Neural cell (in vitro differentiated cells): Measurements from ENCODE around the gene NBEA. TPM values are rescaled to one million over a fixed set of nuclear protein-coding genes. Genes with fewer than 3 reads are reported as not detected.

Experiments used
- H2AFZ ChIP-seq: fragments of 200-600, 300-800 bp; sonication (generic), shearing (Covaris generic); 2 replicates; pipeline ENCODE4 v1.6.0; 2014; ENCODE audit warnings: low read depth, mild to moderate bottlenecking, antibody characterized with exemption, low read length, moderate library complexity
- H3F3A ChIP-seq: fragments of 200-600 bp; shearing (Covaris generic); 2 replicates; pipeline ENCODE4 v1.6.1; 2016; ENCODE audit warnings: mild to moderate bottlenecking, moderate library complexity, mixed read lengths, antibody characterized with exemption, low read length; ENCODE audit not compliant: insufficient read depth, poor library complexity, severe bottlenecking
- H3K27ac ChIP-seq: fragments of 200-600, 300-800 bp; sonication (generic), shearing (Covaris generic); 2 replicates; pipeline ENCODE4 v1.5.1; 2014; ENCODE audit warnings: mild to moderate bottlenecking, low read length, moderate library complexity
- H3K27me3 ChIP-seq: fragments of 300-800, 200-600 bp; sonication (generic), shearing (Covaris generic); 2 replicates; pipeline ENCODE4 v1.6.0; 2014; ENCODE audit warnings: mild to moderate bottlenecking, low read depth, low read length, moderate library complexity; ENCODE audit not compliant: insufficient read depth
- H3K36me3 ChIP-seq: fragments of 300-800, 200-600 bp; sonication (generic), shearing (Covaris generic); 2 replicates; pipeline ENCODE4 v1.5.1; 2014; ENCODE audit warnings: mild to moderate bottlenecking, antibody characterized with exemption, low read length, moderate library complexity; ENCODE audit not compliant: insufficient read depth
- H3K4me2 ChIP-seq: fragments of 300-800, 200-600 bp; sonication (generic), shearing (Covaris generic); 2 replicates; pipeline ENCODE4 v1.6.0; 2014; ENCODE audit warnings: mild to moderate bottlenecking, low read length
- H3K4me3 ChIP-seq: fragments of 300-800, 200-600 bp; sonication (generic), shearing (Covaris generic); 2 replicates; pipeline ENCODE4 v1.5.1; 2014; ENCODE audit warnings: mild to moderate bottlenecking, low read length, moderate library complexity
- H3K79me2 ChIP-seq: fragments of 200-600 bp; shearing (Covaris generic); replicated peaks from 2 replicates; pipeline ENCODE4 v1.6.0; 2014; ENCODE audit warnings: mild to moderate bottlenecking, low read length, moderate library complexity; ENCODE audit not compliant: insufficient read depth
- H3K9ac ChIP-seq: fragments of 300-800, 200-600 bp; sonication (generic), shearing (Covaris generic); 2 replicates; pipeline ENCODE4 v1.6.1; 2016; ENCODE audit warnings: mild to moderate bottlenecking, low read length, mixed read lengths
- H3K9me2 ChIP-seq: fragments of 200-600 bp; shearing (Covaris generic); 2 replicates; pipeline ENCODE4 v1.6.1; 2016; ENCODE audit warnings: mild to moderate bottlenecking, low read length, mixed read lengths; ENCODE audit not compliant: insufficient read depth
- H3K9me3 ChIP-seq: fragments of 200-600, 300-800 bp; sonication (generic), shearing (Covaris generic); 2 replicates; pipeline ENCODE4 v1.6.1; 2016; ENCODE audit warnings: mild to moderate bottlenecking, mixed run types, low read length, moderate library complexity, mixed read lengths
- H4K20me1 ChIP-seq: fragments of 200-600 bp; shearing (Covaris generic); 2 replicates; pipeline ENCODE4 v1.6.1; 2016; ENCODE audit warnings: mild to moderate bottlenecking, mixed run types; ENCODE audit not compliant: insufficient read depth
- EP300 ChIP-seq: fragments of 450-650 bp; conservative IDR thresholded peaks from 2 replicates; pipeline ENCODE4 v1.6.1; 2014; ENCODE audit warnings: antibody characterized with exemption, mild to moderate bottlenecking, moderate library complexity; ENCODE audit not compliant: poor library complexity, severe bottlenecking
- EZH2 ChIP-seq: fragments of 200-600, 300-800 bp; shearing (Covaris generic), sonication (generic); IDR thresholded peaks from 2 replicates; pipeline ENCODE4 v1.6.1; 2014; ENCODE audit warnings: antibody characterized with exemption, low read length, borderline replicate concordance, mild to moderate bottlenecking; ENCODE audit not compliant: insufficient read depth, poor library complexity, severe bottlenecking
- MXI1 ChIP-seq: fragments of 450-650 bp; conservative IDR thresholded peaks from 2 replicates; pipeline ENCODE4 v1.6.1; 2014; ENCODE audit warnings: antibody characterized with exemption, mild to moderate bottlenecking; ENCODE audit not compliant: poor library complexity, severe bottlenecking
- POLR2AphosphoS5 ChIP-seq: IDR thresholded peaks from 2 replicates; pipeline ENCODE4 v1.6.1; 2012
- RAD21 ChIP-seq: fragments of 450-650 bp; conservative IDR thresholded peaks from 2 replicates; pipeline ENCODE4 v1.6.1; 2014; ENCODE audit warnings: antibody characterized with exemption, mild to moderate bottlenecking, moderate library complexity
- SMC3 ChIP-seq: fragments of 450-650 bp; conservative IDR thresholded peaks from 2 replicates; pipeline ENCODE4 v1.6.1; 2014; ENCODE audit warnings: antibody characterized with exemption, mild to moderate bottlenecking, moderate library complexity; ENCODE audit not compliant: poor library complexity
- TAF1 ChIP-seq: IDR thresholded peaks from 2 replicates; pipeline ENCODE4 v1.6.1; 2012; ENCODE audit warnings: low read depth
- polyA plus RNA-seq: library from polyadenylated mRNA; depleted of rRNA; stranded (reverse); fragments of >200 nt; gene quantifications from 2 replicates; pipeline ENCODE4 v1.2.3, GENCODE V29; 2014
- TF ChIP-seq, protein P1 (sequence below): fragments of 450-650 bp; IDR thresholded peaks from 2 replicates; pipeline ENCODE4 v1.5.1; 2014; ENCODE audit warnings: antibody characterized with exemption, mild to moderate bottlenecking, moderate library complexity; ENCODE audit not compliant: poor library complexity, severe bottlenecking
- TF ChIP-seq, protein P2 (sequence below): IDR thresholded peaks from 2 replicates; pipeline ENCODE4 v1.6.1; 2012; ENCODE audit warnings: borderline replicate concordance

Gene NBEA
- polyA plus RNA-seq, 1 donor from 2014 or later = 55.8 TPM

DNA sequence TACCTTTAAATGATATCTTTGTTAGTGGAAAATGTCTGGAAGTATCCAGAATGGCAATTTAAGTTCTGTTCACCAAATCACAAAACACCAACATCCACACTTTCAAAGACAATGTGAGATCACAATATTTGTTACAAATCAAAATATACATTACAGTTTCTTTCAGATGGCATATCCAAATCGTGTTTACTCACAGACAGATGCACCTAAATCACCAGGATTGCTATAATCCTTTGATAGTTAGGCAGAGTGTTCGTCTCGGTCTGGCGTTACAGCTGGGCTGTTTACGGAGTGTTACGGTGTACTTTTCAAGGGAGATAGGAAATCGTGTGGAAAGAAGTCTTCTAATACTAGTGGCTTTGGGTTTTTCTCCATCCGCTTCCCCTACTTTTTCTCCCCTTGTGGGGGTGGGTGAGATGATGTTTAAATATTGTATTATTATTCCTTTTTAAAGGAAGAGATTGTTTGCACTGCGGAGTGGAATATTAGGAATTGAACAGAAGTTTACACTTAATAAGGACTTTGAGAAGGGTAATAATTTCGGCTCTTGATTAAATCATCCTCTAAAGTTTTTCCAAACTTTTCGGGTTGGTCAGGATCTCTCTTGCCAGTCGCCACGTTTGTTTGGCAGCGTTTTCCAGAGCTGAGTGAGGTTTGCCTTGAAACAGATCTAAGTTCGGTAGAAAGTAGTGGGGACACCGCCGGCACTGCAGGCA, 532.6 kb downstream of the NBEA start:
- H3K9me3 ChIP-seq = no peaks in the 10 kb centered on the region
- no peak overlapping the region for H2AFZ ChIP-seq
- peaks cover 21% of the 10 kb centered on the region for H4K20me1 ChIP-seq
- no peak overlapping the region for H3K4me2 ChIP-seq
- TF ChIP-seq POLR2AphosphoS5 (peak; percentile 35), EZH2 (no peak)
- no peaks in the 10 kb centered on the region for H3F3A ChIP-seq
- no peaks in the 10 kb centered on the region for H3K79me2 ChIP-seq
- no peaks in the 10 kb centered on the region for H3K36me3 ChIP-seq
- peaks cover 100% of the 10 kb centered on the region for H3K27me3 ChIP-seq
- no peaks in the 10 kb centered on the region for H3K9me2 ChIP-seq
- no peak overlapping the region for H3K4me3 ChIP-seq
- H3K9ac ChIP-seq = no peak overlapping the region
- no peak overlapping the region for H3K27ac ChIP-seq

DNA sequence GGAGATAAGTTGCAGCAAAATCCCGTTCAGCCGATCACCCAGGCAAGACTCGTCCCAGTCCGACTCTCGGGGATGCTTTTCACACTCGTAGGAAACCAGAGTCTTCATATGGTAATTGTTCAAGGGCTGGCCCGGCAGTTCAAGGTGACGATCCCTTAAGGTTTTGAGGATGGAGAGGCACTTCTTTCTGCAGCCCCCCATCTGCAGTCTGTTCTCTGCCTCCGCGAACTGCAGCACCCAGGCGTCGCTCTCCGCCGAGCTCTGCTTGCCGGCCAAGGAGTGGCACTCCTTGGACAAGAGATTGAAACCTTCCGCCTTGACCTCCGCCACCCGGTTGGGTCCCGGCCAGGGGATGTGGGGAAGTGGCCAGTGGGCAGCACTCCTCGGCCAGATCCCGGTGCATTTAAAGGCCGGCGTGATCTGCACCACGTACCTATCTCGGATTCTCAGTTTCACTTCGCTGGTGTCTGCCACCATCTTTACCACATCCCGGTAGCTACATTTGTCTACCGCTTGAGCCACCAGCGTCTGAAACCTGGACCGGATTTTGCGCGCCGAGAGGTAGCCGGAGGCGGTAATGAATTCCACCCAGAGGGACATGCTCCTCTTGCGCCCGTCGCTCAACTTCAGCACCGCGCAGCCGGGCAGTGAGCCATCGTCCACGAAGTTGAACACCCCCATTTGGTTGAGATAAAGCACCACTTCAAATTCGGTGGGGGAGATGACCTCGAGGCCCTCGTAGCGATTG, 533.3 kb downstream of the NBEA start:
- Histone ChIP-seq H3K9me2 (no peaks in the 10 kb centered on the region), H3K9me3 (no peaks in the 10 kb centered on the region), H3K4me2 (no peak overlapping the region), H2AFZ (no peak overlapping the region), H3K79me2 (no peaks in the 10 kb centered on the region), H3K27me3 (peaks cover 100% of the 10 kb centered on the region), H3K27ac (no peak overlapping the region), H4K20me1 (peaks cover 21% of the 10 kb centered on the region), H3K36me3 (no peaks in the 10 kb centered on the region), H3K9ac (no peak overlapping the region), H3F3A (no peaks in the 10 kb centered on the region), H3K4me3 (peak overlapping the region; percentile 19)
- TF ChIP-seq MXI1 = no peak
- no peak for TF ChIP-seq EP300
- no peak for TF ChIP-seq RAD21
- TF ChIP-seq, protein P1, sequence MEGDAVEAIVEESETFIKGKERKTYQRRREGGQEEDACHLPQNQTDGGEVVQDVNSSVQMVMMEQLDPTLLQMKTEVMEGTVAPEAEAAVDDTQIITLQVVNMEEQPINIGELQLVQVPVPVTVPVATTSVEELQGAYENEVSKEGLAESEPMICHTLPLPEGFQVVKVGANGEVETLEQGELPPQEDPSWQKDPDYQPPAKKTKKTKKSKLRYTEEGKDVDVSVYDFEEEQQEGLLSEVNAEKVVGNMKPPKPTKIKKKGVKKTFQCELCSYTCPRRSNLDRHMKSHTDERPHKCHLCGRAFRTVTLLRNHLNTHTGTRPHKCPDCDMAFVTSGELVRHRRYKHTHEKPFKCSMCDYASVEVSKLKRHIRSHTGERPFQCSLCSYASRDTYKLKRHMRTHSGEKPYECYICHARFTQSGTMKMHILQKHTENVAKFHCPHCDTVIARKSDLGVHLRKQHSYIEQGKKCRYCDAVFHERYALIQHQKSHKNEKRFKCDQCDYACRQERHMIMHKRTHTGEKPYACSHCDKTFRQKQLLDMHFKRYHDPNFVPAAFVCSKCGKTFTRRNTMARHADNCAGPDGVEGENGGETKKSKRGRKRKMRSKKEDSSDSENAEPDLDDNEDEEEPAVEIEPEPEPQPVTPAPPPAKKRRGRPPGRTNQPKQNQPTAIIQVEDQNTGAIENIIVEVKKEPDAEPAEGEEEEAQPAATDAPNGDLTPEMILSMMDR = no peak
- no peak for TF ChIP-seq EZH2
- no peak for TF ChIP-seq POLR2AphosphoS5
- no peak for TF ChIP-seq TAF1
- TF ChIP-seq SMC3 = no peak
- TF ChIP-seq, protein P2, sequence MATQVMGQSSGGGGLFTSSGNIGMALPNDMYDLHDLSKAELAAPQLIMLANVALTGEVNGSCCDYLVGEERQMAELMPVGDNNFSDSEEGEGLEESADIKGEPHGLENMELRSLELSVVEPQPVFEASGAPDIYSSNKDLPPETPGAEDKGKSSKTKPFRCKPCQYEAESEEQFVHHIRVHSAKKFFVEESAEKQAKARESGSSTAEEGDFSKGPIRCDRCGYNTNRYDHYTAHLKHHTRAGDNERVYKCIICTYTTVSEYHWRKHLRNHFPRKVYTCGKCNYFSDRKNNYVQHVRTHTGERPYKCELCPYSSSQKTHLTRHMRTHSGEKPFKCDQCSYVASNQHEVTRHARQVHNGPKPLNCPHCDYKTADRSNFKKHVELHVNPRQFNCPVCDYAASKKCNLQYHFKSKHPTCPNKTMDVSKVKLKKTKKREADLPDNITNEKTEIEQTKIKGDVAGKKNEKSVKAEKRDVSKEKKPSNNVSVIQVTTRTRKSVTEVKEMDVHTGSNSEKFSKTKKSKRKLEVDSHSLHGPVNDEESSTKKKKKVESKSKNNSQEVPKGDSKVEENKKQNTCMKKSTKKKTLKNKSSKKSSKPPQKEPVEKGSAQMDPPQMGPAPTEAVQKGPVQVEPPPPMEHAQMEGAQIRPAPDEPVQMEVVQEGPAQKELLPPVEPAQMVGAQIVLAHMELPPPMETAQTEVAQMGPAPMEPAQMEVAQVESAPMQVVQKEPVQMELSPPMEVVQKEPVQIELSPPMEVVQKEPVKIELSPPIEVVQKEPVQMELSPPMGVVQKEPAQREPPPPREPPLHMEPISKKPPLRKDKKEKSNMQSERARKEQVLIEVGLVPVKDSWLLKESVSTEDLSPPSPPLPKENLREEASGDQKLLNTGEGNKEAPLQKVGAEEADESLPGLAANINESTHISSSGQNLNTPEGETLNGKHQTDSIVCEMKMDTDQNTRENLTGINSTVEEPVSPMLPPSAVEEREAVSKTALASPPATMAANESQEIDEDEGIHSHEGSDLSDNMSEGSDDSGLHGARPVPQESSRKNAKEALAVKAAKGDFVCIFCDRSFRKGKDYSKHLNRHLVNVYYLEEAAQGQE = no peak
